ENCODE data around the gene ASCL2.
"Not testable (repeated sequence)": the region's sequence is repeated elsewhere in the genome, so short reads cannot be mapped to it uniquely, and the experiment has no call there.

Gene ASCL2

DNA sequence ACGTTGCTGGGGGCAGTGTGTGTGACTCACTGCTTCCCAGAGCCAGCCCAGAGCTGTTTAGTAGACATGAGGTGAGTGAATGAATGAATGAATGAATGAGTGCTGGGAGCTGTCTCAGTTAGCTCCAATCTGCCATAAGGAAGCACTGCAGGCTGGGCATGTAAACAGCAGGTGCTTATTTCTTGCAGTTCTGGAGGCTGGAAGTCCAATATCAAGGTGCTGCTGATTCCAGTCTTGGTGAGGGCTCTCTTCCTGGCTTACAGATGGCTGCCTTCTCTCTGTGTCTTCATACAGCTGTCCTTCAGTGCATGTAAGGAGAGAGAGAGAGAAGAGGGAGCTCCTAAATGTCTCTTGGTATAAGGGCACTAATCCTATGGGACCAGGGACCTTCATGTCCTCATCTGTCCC, 27.2 kb upstream of the ASCL2 start:
- no peak for DNase-seq (ENCODE audit: low spot score)

DNA sequence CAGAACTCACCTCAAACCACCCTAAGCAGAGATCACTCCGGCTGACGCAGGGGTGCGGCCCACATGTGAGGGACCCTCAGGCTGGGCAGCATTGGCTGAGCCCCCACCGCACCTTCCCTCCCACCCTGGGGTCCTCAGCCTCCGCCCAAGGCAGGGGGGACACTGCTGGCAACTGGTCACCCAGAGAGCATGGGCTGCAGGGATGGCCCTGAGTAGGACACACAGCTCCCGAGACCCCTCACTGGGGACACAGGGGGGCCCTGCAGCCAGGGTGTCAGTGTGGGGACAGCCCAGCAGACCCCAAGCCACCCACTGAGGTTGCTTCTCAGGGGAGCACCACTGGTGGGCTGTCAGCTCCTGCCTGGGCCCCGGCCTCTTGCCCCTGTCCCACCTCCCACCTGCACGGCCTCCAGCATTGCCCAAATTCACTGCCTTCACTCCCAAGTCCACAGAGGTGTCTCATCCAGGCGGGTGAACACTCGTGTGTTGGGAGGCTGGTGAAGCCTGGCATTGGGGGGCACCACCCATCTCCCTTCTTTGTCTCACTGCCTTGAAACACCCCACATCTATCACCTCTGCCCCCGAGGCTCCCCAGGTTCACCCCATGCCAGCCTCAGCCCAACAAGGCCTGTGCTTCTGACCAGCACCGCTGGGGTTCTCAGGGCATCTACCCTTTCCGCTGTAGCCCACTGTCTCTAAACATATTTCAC, 26.7 kb upstream of the ASCL2 start:
- DNase-seq (ENCODE audit: low spot score): no peak

DNA sequence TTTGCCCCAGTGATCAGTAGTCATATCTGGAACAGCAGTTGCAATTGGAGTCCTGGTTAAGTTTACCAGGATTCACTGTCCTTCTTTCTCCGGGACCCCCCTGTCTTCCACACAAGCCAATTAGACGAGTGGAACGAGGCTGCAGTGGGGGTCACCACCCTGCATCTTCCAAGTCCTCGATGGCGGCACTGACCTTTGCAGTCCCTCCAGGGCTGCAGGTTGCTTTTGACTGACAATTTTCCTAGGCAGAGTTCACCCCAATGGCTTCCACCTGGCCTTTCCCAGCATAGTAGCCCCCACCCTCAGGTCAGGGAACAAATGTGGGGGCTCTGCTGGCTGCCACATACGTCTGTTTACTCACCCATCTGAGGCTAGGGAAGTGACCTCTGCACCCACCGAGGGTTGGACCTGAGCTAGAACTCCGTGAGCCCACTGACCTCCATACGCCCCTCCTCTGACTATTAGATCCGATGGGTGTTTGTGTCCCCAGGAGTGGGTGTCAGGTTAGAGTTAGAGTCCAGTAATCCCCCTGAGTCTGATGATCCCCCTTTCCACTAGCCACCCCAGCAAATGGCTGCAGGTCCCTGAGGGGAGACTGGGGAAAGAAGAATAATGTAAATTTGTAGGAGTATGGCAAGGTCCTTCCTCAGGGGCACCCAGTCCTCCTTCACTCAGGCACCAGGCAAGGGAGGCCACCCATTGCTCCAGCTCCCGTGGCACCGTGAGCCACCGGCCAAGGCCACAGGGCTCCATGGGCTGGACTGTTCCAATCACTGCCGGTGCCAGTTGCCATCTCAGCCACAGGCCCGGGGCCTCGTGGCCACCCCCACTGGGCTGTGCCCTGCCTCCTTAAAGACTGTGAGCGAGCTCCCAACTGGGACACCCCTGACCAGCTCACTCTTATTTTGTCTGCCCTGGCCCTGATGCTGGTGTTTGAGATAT, 25.9 kb upstream of the ASCL2 start:
- no peak for DNase-seq (ENCODE audit: low spot score)

DNA sequence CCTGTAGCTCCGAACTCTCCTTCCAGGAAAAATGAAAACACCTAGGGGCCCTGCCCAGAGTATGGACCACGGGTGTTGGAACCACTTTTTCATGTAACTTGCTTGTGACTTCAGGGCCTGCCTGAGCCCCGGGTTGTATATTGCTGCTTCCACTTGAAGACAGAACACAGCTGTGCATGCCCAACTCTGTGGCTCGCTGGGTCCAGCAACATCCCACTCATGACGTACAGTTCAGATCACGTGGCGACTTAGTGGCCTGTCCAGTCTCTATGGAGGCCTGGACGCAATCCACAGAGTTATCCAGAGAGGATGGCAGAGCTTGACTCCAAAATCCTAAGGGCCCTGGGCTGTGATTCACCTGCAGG, 24.5 kb upstream of the ASCL2 start:
- DNase-seq (ENCODE audit: low spot score): no peak

DNA sequence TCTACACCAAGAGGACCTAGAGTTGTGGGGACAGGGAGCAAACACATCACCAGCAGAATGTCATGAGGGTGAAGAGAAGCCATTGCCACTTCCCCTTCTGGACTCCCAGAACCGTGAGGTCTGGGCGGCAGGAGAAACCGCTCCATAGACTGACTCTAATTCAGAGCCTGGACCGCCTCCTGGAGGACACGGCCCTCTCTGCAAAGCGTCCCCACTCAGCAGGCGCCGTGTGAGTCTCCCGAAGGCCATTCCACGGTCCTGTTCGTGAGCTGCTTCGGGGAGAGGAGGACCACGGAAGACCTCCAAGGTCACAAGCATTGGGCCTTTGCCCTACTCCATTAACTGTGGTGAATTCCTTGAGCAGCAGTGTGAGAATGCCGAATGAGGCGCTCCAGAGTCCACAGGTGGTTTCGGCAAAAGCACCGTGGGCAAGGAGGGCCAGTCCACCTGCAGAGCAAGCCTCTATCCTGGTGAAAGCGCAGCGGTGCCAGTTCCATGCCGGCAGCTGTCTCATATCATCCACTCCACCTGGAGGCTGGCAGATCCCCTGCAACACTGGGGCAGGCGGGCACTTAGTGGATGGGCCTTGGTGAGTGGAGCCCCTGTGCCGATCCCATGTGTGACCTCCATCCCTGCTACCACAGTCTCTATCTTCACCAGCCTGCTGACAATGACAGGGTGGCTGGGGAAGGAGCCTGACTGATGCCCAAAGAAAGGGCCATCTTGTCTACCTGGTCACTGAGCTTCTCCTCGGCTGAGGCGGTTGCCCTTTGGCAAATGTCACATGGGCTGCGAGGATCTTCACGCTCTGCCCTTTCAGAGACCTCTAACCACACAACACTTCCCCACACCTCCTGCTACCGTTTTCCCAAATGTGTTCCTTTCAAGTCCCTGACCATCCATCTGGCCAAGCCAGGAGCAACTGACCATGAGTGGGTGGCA, 23.9 kb upstream of the ASCL2 start:
- DNase-seq (ENCODE audit: low spot score): no peak

DNA sequence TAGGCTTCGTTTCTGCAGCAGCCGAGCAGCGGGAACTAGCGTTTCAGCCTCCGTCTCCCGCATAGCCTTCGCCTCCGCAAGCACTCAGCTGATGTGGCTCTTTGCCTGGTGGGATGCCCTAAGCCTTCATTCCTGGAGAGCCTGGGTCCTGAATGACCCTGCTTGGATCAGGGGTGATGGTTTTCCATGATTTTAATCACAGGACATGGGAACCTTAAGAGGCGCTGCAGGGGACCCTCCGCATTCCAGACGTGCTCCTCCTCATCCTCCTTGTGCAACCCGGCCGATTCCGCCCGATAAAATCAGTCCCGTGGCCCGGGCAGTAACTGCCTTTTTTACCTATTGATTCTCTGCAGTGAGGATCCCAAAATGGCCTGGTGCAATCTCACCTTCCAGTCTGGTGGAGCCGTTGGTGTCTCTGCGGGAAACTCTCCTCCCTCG, 23.2 kb upstream of the ASCL2 start:
- DNase-seq (ENCODE audit: low spot score): no peak

DNA sequence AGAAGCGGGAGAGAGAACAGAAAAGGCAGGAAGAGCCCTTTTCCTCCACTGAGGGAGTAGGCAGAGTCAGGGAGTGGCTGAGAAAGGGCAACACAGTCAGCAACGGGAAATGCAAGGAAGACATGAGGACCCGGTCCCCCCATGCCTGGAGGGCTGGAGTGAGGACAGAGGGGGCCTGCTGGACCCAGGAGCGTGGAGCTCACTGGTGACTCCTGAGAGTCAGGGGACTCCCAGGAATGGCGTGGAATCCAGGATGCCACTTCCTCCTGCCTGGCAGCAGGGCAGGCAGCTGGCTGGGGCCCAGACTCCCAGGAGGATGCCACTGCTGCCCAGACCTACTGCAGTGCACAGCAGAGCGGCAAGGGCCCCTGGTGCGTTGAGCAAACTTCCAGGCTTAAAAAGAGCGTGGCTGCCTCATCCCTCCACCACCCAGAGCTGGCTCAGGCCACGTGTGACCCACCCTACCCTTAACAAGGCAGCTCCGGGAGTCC, 20.0 kb upstream of the ASCL2 start:
- no peak for DNase-seq (ENCODE audit: low spot score)

DNA sequence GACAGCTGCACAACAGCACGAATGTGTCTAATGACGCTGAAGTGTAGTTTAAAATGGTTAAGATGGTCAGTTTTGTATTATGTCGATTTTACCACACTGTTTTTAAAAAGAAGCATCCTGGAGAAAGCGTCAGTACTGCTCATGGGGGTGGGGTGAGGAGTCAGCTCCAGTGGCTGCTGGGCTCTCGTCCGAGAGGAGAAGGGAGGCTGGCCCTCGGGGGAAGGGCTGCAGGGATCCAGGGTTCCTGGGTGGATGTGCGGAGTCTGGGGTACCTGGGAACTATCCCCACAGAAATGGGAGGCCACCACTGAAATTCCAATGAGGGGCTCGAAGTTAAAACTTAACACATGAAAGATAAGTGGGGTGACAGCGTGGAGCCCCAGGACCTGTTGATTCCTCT, 19.5 kb upstream of the ASCL2 start:
- no peak for DNase-seq (ENCODE audit: low spot score)

DNA sequence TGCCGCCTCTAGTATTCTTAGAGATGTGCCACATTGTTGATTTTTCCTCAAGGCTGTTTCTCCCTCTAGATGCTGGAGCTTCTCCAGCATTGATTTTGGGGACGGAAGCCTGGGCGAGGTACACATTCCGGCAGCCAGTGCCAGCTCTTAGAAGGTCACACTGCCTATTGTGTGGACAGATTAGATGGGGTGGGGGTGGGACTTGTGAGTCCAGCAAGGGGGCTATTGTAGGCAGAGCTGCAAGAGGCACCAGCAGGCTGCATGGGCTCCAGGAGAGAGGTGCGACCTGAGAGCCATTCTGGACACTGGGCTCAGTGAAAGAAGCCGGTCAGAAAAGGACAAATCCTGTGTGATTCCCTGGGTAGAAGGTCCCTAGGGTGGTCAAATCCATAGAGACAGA, 19.0 kb upstream of the ASCL2 start:
- no peak for DNase-seq (ENCODE audit: low spot score)

DNA sequence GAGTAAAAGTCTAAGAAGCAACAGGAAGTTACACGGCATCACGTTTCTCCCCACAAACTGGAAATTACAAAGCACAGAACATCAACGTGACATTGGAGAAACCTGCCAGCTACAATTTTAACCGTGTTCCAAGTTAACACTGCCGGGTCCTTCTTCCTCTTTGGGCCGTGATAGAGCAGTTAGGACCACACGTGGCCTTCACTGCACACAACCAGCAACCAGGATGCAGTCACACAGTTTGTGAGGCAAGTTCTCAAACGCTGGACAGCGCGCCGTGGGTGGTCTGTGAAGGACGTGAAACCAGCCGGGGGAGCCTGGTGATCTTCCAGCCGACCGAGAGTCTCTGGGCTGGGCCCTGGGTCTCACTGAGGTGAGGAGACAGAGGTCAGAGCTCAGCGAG, 16.7 kb upstream of the ASCL2 start:
- DNase-seq (ENCODE audit: low spot score): no peak

DNA sequence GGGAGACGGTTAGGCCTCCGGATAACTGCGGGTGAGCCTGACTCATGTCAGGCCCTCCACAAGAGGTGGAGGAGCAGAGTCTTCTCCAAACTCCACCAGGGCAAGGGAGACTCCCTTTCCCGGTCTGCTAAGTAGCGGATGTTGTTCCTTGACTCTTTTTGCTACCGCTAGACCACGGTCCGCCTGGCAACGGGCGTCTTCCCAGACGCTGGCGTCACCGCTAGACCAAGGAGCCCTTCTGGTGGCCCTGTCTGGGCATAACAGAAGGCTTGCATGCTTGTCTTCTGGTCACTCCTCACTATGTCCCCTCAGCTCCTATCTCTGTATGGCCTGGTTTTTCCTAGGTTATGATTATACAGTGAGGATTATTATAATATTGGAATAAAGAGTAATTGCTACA, 16.0 kb upstream of the ASCL2 start:
- DNase-seq (ENCODE audit: low spot score): not testable (repeated sequence)

DNA sequence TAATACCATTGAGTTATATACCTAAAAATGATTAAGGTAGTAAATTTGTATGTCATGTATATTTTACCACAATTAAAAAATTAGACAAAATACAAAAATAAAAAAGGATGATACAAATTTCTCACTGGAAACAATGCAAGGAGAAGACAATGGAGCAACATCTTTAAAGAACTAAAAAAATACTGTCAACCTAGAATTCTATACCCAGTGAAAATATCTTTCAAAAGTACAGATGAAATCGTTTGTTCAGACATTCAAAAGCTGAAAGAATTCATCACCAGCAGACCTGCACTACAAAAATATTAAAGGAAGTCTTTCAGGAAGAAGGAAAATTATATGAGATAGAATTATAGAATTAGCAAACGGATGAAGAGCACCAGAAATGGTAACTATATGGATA, 9.8 kb upstream of the ASCL2 start:
- DNase-seq (ENCODE audit: low spot score): no peak

DNA sequence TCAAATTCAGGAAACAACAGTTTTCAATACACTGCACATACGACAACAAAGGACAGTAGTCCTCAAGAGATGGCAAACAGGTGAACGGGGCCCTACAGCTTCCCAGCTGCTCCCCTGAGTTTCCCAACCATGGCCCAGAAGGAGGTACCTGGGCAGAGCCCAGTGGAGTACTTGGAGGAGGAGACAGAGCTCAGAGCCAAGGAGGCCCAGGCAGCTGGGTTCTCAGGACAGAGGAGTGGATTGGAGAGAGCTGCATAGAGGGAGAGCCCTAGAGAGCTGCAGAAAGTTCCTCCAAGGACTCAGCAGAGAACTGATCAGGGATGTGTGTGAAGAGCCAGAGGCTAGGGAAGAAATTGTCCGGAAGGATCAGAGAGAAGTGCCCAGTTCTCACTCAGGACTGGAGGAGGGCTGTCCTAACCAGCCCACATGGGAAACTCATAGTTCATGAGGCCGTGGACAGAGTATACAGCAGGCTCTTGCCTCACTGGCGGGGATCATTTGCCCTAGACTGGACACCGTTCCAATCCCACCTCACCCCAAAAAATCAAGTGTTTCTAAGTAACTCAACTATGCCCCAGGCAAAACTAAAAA, 7.6 kb upstream of the ASCL2 start:
- DNase-seq (ENCODE audit: low spot score): no peak

DNA sequence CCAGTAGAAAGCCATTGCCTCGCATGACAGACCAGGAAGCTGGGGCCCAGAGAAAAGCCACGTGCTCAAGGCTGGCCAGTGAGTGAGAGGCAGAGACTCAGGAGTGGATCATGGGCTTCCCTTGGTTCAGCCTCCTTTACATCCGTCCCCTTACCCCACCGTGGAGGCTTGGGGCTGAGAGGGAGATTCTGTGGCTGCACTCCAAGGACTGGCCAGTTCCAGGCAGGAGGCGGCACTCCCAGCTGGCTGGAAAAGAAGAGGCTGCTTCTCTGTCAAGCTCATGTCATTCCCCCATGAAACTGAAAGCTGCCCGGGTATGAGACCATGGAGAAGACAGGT, 6.6 kb upstream of the ASCL2 start:
- DNase-seq (ENCODE audit: low spot score): no peak

DNA sequence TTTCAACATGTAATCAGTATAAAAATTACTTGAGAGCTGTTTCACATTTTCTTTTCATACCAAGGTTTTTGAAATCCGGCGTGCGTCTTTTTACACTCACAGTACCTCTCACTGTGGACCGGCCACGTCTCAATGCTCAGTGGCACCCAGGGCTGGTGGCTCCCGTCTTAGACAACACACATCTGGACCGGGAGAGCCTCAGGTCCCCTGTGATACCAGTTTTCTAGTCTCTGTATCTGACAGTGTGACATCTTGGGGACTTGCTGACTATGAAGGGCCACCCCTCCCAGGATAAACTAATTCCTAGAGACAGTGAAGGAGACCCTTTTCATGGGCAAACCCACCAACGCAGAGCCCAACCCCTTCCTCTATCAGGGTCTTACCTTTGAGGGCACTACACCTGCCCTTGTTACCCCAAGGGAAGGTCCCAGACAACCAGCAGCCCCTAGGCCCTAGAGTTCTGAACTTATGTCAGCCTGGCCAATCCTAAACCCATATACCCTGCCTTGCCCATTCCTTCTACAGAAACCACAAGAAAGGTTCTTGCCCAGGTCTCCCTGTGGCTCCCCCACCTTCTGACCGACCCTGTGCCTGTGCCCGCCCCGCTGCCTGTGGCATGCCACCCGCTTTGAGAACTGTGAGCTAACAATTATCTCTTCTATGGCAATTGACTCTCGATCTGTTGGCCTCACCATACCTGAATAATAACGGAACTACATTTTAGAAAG, 6.1 kb upstream of the ASCL2 start:
- DNase-seq (ENCODE audit: low spot score): no peak

DNA sequence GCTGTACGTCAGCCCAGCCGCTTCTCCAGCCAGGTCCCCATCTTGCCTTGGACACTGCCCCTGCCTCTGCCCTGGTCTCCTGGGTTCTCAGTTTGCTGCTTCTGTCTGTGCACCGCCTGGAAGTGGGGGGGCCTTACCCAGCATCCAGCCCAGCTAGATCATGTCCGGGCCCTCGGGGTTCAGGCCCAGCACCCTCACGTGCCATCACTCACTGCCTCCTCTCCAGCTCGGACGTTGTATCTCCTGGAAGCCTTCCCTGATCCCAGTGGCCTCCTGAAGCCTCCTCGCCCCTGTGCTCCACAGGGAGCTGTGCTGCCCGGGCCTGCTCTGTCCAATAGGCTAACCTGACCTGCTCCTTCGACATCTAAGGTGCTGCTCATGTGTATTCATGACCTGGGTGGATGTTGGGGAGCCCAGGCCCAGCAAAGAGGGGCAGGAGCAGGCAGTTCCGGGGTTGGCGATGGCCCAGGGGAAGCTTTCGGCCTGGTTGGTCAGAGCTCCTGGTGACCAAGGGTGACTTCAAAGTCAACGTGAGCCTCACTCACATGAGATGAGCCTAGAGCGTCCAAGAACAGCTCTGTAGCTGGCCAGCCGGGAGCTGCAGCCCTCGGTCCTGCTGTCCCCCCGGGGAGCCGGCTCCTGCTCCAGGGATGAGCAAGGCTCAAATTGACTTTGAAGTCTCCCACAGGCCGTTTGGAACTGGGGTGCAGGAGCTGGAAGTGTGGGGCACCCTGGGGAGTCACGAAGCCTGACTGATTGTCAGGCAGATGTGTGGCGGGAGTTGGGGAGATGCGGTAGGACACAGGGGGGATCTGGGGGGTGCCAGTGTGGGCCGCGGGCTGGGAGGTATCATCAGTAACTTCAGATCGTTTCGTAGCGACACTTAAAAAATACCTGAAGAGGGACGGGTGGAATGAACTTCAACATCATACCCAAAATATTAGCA, 5.2 kb upstream of the ASCL2 start:
- no peak for DNase-seq (ENCODE audit: low spot score)

DNA sequence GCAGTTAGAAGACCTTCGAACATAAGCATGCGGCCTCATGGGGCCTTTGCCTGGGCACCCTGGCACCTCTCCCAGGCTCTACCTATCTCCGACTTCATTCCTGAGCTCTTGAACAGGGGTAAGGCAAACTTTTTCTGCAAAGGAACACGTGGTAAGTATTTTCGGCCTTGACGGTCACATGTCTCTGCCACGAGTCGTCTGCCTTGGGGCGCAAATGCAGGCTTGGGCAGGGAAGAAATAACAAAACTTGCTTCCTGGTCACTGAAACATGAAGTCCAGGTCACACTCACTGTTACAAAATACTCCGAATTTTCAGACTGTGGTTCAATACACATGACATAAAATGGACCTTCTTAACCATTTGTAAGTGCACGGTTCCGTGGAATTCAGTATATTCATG, 3.4 kb upstream of the ASCL2 start:
- DNase-seq (ENCODE audit: low spot score): no peak

DNA sequence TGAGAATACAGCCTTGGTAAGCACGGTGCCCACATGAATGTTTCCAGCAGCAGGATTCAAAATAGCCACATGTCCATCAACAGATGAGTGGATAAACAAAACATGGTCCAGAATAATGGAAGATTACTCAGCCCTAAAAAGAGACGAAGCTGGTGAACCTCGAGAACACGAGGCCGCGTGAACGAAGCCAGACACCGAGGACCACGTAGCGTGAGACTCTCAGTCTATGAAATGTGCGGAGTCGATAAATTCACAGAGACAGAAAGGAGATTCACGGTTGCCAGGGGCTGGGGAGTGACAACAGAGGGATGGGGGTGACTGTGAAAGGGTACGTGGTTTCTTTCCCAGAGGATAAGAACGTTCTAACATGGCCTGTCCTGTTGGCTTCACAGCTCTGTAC, 2.9 kb upstream of the ASCL2 start:
- DNase-seq (ENCODE audit: low spot score): no peak

DNA sequence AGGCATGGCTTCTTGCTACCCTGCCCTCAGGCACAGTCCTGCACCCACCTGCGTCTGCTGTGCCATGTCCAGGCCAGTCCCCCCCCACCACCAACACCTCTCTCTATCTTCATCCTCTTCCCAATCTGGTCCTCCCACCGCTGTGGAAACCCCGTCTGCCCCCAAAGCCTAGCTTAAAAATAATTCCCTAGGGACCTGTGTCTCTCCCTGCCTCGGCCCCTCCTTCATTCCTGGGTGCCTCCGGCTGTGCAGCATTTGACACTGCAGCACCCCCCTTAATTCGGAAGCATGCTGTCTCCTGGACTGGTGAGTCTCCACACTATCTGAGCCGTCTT, 2.5 kb upstream of the ASCL2 start:
- DNase-seq (ENCODE audit: low spot score): no peak

DNA sequence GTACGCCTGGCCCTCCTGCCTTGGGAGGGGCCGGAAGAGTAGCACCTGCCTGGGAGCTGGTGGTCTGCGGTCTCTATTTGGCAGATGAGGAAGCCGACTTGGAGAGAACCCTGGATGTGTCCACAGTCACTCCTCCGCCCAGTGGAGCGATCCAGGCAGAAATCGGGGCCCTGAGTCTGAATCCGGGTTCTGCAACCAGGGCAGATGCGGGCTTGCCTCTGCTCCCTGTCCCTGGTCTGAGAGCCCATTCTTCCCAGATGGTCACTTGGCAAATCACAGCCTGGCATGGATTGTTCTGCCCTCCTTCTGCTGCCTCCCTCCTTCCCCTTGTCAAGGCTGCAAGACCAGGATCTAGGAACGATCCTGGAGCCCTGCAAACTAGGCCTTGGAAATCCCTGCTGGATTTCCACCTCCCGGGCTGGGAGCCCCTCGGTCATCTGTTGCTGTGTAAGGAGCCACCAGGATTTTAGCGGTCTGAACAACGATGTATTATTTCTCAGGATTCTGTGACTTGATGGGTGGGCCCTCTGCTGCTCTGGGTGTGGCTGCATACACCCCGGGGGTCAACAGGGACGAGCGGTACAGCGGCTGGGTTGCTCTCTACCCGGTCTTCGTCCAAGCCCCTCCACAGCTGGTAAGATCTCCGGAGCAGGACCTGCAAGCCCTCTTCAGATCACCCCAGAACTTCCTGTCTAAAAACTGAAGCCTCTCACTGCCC, 2.0 kb upstream of the ASCL2 start:
- DNase-seq (ENCODE audit: low spot score): no peak
